ENCODE measurements around the gene IZUMO4.

Gene IZUMO4

GRCh38 chr19:2117215-2117960 is 20.7 kb downstream of the IZUMO4 start:
- ATAC-seq = no peak
- no peak for TF ChIP-seq TOX (CRISPR knock-in tag; IDR thresholded peaks at IDR 0.05; ENCODE audit: borderline replicate concordance)
- TF ChIP-seq POU6F1 (CRISPR knock-in tag; IDR thresholded peaks at IDR 0.05; ENCODE audit: borderline replicate concordance, low read depth) = no peak
- TF ChIP-seq CSDC2 (CRISPR knock-in tag; IDR thresholded peaks at IDR 0.05) = no peak
- TF ChIP-seq RARB (CRISPR knock-in tag; IDR thresholded peaks at IDR 0.05) = no peak
- no peak for TF ChIP-seq TSHZ2 (CRISPR knock-in tag; IDR thresholded peaks at IDR 0.05)
- TF ChIP-seq ISL1 (CRISPR knock-in tag; IDR thresholded peaks at IDR 0.05) = no peak
- TF ChIP-seq CREB5 (CRISPR knock-in tag; IDR thresholded peaks at IDR 0.05; ENCODE audit: low read depth) = no peak
- no peak for TF ChIP-seq BACH2 (CRISPR knock-in tag; IDR thresholded peaks at IDR 0.05; ENCODE audit: borderline replicate concordance)
- TF ChIP-seq CSRNP3 (CRISPR knock-in tag; IDR thresholded peaks at IDR 0.05) = no peak
- TF ChIP-seq ESRRG (CRISPR knock-in tag; IDR thresholded peaks at IDR 0.05) = no peak
- TF ChIP-seq TCF4 (CRISPR knock-in tag; IDR thresholded peaks at IDR 0.05; ENCODE audit: borderline replicate concordance) = no peak

- TF ChIP-seq BACH2 (CRISPR knock-in tag; IDR thresholded peaks at IDR 0.05; ENCODE audit: borderline replicate concordance) (no peak), ZNF70 (CRISPR knock-in tag; IDR thresholded peaks at IDR 0.05) (no peak), TSHZ2 (CRISPR knock-in tag; IDR thresholded peaks at IDR 0.05) (no peak), RARB (CRISPR knock-in tag; IDR thresholded peaks at IDR 0.05) (no peak), ZFP3 (CRISPR knock-in tag; IDR thresholded peaks at IDR 0.05) (no peak), ESRRG (CRISPR knock-in tag; IDR thresholded peaks at IDR 0.05) (no peak), ZC3H10 (CRISPR knock-in tag; IDR thresholded peaks at IDR 0.05) (no peak), ZFP30 (CRISPR knock-in tag; IDR thresholded peaks at IDR 0.05) (no peak), ZNF565 (CRISPR knock-in tag; conservative IDR thresholded peaks at IDR 0.05; ENCODE audit: low read depth) (no peak), PATZ1 (CRISPR knock-in tag; IDR thresholded peaks at IDR 0.05; ENCODE audit: borderline replicate concordance) (no peak)
- ATAC-seq = no peak
These were observed 21.7 kb downstream of the IZUMO4 start for GRCh38 chr19:2118438-2118837.

All from SK-N-SH treated with all-trans-retinoic acid at 6 μM for 48 hours (cell line).